ENCODE data around the gene SOS1.
"Not testable (repeated sequence)": the region's sequence is repeated elsewhere in the genome, so short reads cannot be mapped to it uniquely, and the experiment has no call there.

SOS1 gene

DNA sequence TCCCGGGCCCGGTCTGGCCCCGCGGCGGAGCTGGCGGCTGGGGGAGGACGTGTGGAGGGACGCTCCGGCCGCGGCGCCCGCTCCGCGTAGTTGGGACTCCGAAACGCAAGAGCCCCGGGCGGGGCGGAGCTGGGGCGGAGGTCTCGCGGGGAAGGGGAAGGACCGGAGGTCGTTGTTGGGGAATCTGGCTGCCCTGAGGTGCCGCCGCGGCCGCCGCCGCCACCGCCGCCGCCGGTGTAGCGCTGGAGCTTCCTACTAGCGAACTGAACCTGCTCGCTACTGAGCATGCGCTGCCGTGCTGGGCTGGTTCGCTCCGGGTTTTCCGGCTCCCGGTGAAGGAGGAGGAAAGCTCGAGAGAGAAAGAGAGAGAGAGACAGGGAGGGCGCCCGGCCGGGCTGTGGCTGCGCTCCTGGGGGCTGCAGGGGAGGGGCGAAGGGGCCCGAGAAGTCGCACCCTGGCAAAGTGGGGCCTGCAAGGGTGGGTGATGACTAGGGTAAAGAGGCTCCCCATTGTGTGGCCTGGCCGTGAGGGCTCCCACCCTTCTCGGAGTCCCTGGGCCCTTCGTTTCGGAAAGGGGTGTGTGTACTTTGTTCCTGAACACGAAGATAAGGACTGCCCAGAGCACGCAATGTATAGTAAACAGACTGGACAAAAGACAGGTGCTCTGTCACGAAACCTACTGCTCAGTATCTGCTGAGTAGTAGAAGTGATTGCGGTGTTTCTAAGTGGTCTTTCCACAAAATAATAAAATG lies at the start of gene SOS1:
SOS1 (minus strand) TSS at position 281 of the 752 bp plus-strand sequence. CDS start 629 bp downstream, outside the sequence.
- peak; percentile 76 for DNase-seq

DNA sequence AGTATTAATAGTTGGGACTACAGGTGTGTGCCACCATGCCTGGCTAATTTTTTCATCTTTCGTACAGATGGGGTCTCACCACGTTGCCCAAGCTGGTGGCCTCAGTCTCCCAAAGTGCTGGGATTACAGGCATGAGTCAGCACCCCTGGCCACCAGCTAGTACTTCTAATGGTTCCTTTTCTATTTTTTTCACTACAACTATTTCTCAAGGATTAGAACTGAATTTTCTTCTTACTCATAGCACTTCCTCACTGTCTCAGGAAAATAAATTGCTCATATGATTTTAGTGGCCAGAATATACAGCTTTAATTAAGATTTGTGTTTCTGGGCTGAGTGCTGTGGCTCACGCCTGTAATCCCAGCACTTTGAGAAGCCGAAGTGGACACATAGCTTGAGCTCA lies 43.2 kb upstream of the SOS1 start:
- DNase-seq = no peak

DNA sequence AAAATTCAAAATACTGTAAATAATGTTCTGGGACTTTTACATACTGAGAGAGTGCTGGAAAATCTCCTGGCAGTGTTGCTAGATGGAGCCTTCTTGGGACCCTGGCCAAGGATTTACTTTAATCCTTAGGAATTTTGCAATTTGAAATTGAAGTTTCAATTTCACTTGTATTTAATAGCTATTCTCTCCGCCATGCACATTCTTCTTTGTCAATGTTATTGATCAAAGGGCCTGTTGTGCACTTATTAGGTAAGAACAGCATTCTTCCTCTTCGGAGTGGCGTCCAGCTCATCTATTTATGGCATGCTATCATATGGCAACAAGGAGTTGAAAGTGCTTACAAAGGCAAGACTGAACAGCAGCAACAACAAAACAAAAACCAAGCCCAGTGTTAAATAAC lies 40.1 kb upstream of the SOS1 start:
- DNase-seq = no peak

DNA sequence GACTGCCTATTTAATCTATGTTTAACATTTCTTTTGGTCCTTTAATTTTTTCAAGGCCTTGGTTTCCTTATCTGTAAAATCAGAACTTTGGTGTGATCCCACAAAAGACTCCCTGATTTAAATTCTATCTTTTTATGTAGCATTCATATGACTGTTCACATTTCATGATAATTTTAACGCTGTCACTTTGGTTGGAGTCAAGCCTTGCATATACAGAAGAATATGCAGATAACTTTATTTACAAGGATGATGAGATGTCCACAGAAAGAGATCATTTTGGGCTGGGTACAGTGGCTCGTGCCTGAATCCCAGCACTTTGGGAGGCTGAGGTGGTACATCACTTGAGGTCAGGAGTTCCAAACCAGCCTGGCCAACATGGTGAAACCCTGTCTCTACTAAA lies 38.4 kb upstream of the SOS1 start:
- DNase-seq = no peak

DNA sequence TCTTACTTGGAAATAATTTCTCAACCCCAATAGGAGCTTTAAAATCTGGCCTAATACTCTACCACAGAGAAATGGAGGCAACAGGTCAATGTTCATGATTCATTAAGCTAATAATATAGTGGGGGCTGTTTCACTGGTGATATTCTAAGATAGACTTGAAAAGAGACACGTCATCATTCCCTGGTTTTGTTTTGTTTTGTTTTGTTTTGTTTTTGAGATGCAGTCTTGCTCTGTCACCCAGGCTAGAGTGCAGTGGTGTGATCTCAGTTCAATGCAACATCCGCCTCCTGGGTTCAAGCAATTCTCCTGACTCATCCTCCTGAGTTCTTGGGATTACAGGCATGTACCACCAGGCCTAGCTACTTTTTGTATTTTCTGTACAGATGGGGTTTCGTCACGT lies 37.5 kb upstream of the SOS1 start:
- no peak for DNase-seq

DNA sequence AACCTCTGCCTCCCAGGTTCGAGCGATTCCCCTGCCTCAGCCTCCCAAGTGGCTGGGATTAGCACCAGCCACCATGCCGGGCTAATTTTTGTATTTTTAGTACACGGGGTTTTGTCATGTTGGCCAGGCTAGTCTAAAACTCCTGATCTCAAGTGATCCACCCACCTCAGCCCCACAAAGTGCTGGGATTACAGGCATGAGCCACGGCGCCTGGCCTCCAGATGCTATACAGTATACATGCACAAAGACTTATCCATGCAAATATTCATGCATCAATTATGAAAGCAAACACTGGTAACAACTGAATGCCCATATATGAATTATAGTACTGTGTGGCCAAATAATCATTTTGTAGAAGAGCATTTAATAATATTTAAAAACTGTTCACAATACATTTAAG lies 36.0 kb upstream of the SOS1 start:
- DNase-seq = no peak

DNA sequence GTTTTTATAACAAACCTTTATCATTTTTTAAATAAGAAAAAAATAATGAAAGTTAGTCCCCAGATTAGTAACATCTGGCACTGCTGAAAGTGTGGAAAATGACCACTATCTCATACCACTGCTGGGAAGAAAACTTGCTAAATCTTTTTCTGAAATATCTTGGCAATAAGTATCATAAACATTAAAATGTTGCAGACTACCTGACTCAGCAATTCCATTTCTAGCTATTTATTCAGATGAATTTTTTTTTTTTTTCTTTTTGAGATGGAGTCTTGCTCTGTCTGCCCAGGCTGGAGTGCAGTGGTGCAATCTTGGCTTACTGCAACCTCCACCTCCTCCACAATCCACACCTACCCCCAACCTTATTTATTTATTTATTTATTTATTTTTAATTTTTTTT lies 35.3 kb upstream of the SOS1 start:
- DNase-seq = no peak

DNA sequence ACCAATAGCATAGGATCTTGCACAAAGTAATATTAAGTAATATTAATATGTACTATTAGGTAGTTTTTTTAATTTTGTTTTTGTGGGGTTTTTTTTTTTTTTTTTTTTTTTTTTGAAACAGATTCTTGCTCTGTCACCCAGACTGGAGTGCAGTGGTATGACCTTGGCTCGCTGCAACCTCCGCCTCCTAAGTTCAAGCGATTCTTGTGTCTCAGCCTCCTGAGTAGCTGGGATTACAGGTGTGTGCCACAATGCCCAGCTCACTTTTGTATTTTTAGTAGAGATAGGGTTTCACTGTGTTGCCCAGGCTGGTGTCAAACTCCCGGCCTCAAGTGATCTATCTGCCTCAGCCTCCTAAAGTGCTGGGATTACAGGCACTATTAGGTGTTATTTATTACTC lies 34.7 kb upstream of the SOS1 start:
- DNase-seq = not testable (repeated sequence)

DNA sequence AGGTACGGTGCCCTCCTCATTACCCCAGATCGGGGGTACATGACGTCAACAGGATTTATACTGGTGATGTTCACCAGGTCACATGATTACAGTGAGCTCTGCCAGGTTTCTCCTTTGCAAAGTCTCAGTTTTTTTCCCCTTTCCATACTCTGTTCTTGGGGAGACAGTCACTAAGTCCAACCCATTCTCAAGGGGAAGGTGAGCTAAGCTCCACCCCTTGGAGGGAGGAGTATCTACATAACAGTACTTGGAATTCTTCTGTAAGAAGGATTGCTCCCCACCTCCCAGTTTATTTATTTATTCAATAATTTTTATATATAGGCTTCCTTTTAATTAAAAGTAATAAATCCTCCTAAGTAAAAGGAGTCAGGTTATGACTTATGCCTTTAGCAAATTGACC lies 34.1 kb upstream of the SOS1 start:
- DNase-seq = no peak

DNA sequence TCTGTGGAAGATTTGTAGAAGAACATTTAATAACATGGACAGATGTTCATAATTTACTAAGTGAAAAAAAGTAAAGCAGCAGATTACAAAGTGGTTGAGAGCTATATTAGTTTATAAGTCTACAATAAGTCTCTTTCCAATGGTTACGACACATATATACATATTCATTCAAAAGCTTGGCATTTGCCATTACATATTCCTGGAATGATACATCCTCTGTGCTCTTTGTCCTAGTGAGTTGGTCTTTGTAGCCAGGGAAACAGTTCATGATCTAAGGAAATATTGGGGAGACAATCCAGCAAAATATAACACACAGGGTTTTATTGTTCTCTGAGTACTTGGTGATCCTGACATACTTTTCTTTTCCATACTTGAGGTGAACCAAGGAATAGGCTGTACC lies 32.5 kb upstream of the SOS1 start:
- no peak for DNase-seq

DNA sequence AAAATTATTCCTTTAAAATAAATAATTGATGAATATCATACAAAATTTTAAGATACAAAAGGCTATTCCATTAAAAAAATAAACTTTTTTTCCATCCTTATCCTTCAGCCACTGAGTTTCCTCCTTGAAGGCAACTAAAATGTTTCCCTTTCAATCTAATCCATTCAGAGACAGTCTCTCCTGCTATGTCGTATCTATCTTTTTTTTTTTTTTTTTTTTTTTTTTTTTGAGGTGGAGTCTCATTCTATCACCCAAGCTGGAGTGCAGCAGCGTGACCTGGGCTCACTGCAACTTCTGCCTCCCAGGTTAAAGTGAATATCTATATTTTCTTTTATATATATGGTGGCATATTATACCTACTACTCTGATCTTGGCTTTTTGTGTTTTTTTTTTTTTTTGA lies 31.7 kb upstream of the SOS1 start:
- no peak for DNase-seq

DNA sequence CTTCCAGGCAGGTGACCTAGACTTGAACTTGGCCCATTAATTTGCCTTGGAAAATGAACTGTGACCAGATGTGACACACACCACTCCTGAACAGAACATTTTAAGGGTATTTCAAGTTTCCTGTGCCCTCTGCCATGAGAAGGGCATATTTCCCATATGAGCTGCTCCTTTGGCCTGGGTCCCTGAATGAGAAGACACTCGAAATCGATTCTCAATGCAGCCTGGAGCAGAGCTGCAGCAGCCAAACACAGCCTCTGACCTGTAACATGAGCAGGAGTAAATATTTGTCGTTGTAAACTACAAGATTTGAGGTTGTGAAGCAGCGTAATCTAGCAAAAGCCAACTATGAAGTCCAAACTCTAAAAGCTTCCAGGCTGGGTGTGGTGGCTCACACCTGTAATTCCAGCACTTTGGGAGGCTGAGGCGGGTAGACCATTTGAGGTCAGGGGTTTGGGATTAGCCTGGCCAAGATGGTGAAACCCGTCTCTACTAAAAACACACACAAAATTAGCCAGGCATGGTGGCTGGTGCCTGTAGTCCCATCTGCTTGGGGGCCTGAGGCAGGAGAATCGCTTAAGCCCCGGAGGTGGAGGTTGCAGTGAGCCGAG lies 30.1 kb upstream of the SOS1 start:
- DNase-seq = no peak

DNA sequence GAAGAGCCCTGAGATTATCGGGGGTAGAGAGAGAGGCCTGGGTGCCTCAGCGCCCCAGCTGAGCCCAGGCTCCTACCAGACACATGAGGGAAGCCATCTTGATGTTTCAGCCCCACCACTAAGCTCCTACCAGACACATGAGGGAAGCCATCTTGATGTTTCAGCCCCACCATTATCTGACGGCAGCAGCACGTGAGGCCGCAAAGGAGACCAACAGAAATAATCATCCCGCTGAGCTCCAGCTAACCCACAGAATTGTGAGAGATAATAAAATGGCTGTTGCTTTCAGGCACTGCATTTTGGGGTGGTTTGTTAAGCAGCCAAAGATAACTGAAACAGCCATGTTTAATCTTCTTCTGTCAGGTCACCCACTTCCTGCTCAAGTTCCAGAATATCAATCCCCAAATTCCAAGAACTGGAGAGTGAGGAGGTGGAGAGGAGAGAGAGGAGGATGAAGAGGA lies 29.3 kb upstream of the SOS1 start:
- no peak for DNase-seq

DNA sequence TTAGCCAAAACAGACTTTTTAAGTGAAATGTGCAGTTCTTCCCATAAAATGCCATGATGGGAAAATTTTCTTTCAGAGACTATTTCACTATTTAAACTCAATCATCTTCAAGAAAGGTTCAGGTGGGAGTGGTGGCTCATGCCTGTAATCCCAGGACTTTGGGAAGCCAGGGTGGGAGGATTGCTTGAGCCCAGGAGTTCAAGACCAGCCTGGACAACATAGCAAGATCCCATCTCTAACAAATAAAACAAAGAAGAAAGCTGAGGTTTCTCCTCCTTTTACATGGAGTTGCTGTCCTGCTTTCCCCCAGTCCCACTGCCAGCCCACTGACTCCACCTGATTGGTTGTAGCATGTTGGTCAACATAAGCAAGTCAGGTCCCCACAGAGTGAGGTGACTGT lies 25.8 kb upstream of the SOS1 start:
- DNase-seq = no peak

DNA sequence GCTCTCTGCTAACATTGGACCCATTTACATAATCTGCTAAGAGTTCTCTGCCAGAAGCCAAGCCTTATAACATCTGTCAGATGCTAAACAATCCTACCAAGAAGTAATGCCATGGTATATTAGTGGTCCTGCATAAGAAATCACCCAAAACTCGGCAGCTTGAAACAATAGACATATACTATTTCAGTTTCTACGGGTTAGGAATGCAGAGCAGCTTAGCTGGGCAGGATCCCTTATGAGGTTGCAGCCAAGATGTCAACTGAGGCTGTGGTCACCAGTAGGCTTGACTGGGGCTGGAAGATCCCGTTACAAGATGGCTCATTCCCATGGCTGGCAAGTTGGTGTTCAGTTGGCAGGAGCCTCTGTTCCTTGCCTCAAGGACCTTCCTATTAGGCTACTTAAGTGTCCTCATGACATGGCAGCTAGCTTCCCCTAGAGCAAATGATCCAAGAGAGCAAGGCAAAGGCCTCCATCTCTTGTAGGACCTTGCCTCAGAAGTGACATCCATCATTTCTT lies 25.1 kb upstream of the SOS1 start:
- no peak for DNase-seq

DNA sequence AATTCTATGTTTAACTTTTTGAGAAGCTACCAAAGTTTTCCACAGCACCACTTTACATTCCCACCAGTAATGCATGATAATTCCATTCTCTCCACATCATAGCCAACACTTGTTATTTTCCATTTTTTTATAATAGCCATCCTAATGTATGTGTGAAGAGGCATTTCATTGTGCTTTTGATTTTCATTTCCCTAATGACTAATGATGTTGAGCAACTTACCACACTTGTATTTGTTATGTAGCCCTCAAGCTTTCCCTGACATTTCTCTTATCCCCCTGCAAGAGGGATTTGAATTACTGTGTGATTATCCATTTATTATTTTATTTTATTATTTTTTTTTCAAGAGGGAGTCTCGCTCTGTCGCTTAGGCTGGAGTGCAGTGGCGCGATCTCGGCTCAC lies 23.6 kb upstream of the SOS1 start:
- DNase-seq = no peak

DNA sequence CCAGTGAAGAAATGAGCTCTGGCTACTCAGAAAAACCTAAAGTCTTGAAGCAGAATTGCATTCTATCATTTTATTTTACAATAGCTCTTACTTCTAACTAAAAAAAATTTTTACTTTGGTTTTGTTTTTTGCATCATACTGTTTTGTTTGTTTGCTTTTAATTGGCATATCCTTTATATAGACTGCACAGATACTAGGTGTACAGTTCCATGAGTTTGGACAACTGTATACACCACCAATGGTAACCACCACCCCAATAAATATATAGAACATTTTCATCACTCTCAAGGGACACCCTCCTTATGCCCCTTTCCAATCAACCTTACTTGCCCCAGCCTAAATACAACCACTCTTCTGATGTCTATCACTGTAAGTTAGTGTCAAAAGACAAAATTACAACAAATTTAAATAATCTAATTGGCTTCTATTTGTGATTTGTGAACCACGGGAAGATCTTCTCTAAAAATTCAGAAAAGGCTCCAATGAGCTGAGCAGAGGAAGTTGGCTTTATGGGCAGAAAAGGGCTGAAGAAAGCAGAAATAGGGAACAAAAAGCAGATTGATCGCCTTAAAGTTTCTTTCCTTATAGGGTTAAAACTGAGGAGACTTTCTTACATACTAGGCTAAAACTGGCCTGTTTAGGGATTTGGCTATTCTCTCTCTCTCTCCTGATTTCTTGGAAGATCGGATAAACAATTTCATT lies 22.2 kb upstream of the SOS1 start:
- no peak for DNase-seq

DNA sequence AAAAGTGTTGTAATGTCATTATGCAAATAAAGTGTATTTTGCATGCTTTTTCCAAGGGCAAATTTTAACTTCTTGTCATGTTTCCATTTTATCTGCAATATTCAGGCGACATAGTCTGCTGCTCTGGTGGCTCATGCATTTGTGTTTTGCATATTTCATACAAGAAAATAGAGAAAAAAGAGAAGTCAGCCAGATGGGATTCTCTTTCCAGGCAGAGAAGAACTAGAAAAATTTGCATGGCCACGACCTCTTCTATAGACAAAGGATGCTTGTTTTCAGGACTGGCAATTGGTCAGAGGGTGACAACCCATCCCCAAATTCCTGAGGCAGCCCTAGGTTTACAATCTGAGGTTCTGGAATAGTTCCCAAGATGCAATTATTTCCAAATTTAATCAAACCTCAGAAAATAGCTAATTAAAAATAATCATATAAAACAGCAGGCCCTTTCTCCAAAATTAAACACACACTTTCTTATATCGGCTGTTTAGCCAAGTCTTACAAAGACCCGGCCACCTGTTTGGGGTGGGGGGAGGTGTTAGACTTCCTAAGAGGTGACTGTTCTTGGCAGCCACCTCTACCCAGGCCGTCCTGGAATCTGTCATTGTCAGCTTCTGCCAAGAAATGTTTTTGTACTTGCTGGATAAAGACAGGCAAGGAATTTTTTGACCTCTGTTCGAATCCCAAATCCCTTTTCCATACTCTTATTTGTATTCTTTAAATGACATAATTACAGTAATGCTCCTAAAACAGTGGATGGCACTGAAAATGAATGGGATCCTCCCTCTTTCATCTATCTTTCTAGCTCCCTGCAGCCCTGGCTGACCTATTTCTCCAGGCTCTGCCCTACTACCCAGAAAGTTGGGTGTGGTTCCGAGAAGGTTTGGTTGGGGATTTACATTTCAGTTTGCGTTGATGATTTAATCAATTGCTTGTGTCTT lies 20.8 kb upstream of the SOS1 start:
- DNase-seq = peak; percentile 33

DNA sequence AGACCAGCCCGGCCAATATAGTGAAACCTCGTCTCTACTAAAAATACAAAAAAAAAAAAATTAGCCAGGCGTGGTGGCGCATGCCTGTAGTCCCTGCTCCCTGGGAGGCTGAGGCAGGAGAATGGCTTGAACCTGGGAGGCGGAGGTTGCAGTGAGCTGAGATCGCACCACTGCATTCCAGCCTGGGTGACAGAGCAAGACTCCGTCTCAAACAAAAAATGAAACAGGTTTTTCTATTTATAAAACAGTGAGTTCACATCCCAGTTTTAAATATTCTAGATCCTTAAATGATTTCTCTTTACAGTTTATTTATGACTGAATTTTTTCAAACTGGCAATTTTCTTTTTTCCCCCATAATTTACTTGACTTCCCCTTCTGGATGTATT lies 20.1 kb upstream of the SOS1 start:
- not testable (repeated sequence) for DNase-seq

DNA sequence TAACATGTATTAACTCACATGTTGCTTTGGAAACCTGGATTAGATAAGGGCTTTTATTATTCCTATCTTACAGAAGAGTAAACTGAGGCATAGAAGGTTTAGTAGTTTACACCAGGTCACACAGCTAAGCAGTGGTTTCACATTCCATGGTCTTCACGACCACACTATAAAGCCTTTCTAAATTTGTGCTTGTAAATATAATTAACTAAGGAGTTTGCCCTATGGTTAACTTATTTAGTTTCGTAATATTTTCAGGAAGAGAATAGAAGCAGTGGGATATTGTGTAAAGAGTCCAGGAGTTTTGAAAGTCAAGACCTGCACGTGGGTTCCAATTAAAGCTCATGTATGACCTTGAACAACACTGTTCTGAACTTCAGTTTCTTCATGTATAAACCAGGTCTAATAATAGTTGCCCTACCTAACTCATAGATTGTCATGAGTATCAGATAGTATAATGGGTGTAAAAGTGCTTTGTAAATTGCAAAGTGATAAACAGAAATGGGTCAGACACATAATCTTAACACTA lies 19.5 kb upstream of the SOS1 start:
- DNase-seq = no peak

DNA sequence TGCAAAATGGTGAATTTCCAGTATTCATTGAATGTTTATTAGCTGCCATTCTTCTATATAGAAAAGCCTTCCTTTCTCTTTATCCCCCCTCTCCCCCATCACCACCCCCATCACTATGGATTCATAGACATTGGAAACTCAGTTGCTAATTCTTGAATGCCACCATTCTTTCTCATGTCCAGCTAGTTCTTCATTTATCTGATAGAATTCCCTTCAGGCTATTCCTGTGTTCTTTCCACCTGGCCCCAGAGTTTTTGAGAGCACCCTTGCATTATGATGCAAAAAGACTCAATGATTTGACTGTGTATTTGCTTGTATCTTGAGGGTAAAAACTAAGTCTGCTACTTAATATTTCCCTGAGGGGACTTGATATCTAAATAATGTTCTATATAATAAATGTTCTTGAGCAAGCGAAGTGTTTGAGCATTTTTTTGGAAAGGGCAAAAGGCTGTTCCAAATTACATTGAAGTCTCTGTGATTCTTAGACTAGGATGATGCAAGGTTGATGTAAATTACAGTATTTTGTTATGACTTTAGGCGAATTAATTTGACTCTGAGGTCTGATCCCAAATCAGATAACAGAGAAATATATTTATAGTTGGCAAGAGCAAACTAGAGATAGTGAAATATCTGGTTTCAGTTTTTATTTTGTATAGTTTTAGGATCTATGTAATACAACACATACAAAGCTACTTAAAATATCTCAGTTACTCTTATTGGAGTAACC lies 18.8 kb upstream of the SOS1 start:
- no peak for DNase-seq

DNA sequence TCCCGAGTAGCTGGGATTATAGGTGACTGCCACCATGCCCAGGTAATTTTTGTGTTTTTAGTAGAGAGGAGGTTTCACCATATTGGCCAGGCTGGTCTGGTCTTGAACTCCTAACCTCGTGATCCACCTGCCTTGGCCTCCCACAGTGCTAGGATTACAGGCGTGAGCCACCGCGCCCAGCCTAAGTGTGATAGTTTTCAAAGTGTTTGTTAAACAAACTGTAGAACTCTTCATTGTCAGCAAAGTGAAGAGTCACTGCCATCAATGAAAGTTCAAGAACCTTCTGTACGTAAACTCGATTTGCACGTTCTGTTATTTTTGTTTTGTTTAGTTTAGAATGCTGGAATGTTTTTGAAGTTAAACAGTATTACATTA lies 18.0 kb upstream of the SOS1 start:
- DNase-seq = no peak

Measured in NCI-H446 treated with DMSO at 0.1 percent for 48 hours (cell line).